A549 (cell line): ENCODE measurements around the gene EXOC4. TPM values are rescaled to one million over a fixed set of nuclear protein-coding genes. Genes with fewer than 3 reads are reported as not detected.

Experiments
- ATAC-seq, 2 experiments: fragments of 200-7000 bp in 1 of 2; fragments of >200 bp in 1 of 2; cut with Nextera tagmentation in 1 of 2; cut with Tn5 transposase in 1 of 2; 3 replicates each; pipeline versions ENCODE4 v1.8.0 to v1.9.1; 2018 to 2020; ENCODE audit warnings: mild to moderate bottlenecking in 1 of 2, moderate library complexity in 1 of 2
- CTCF ChIA-PET: fragments of 300-600 bp; sonication (Branson Sonifier 250); formaldehyde crosslinking; extraction: SDS; loops from one replicate; lab custom pipeline; 2021; ENCODE audit warnings: antibody characterized with exemption, inconsistent platforms; lab: Yijun Ruan, JAX
- POLR2A ChIA-PET: fragments of 350-600 bp; formaldehyde crosslinking; extraction: SDS; loops from one replicate; lab custom pipeline; 2021; ENCODE audit warnings: antibody characterized with exemption, inconsistent platforms; lab: Yijun Ruan, JAX
- DNase-seq, 2 experiments: peaks; one replicate each; pipeline versions ENCODE4 v3.0.0 to v3.0.0-alpha.2; 2011 to 2016; ENCODE audit warnings: low read depth in 1 of 2, low spot score in 1 of 2
- FAIRE-seq: peaks from 2 replicates; lab custom pipeline; 2011; peaks lifted over from hg19 to GRCh38; lab: Jason Lieb, UNC
- H3K27ac ChIP-seq, 2 experiments: fragments of >200 bp; sonication (Bioruptor Twin); formaldehyde crosslinking; 3 replicates each; pipeline ENCODE4 v1.5.1; 2016 to 2017
- H3K4me1 ChIP-seq: fragments of >200 bp; sonication (Bioruptor Twin); formaldehyde crosslinking; 3 replicates; pipeline ENCODE4 v1.6.1; 2016
- H3K4me2 ChIP-seq: fragments of >200 bp; sonication (Bioruptor Twin); formaldehyde crosslinking; 3 replicates; pipeline ENCODE4 v1.6.1; 2016
- H3K4me3 ChIP-seq: fragments of >200 bp; sonication (Bioruptor Twin); formaldehyde crosslinking; 3 replicates; pipeline ENCODE4 v1.5.1; 2016
- H3K9me3 ChIP-seq: fragments of >200 bp; sonication (Bioruptor Twin); formaldehyde crosslinking; 3 replicates; pipeline ENCODE4 v1.6.1; 2016
- ATOH8 ChIP-seq: fragments of 250-450 bp; sonication (Bioruptor Pico); IDR thresholded peaks from 2 replicates; pipeline ENCODE4 v1.5.0; 2020; ENCODE audit warnings: low read depth, mild to moderate bottlenecking, moderate library complexity
- BCL3 ChIP-seq: fragments of >200 bp; sonication (Bioruptor Twin); formaldehyde crosslinking; IDR thresholded peaks from 3 replicates; pipeline ENCODE4 v1.6.1; 2016
- CHD4 ChIP-seq: fragments of 200-600 bp; sonication (generic); IDR thresholded peaks from 2 replicates; pipeline ENCODE4 v1.6.1; 2016; ENCODE audit warnings: antibody characterized with exemption, mild to moderate bottlenecking, borderline replicate concordance
- EHMT2 ChIP-seq: fragments of 200-600 bp; sonication (generic); IDR thresholded peaks from 2 replicates; pipeline ENCODE4 v1.6.1; 2016; ENCODE audit warnings: antibody characterized with exemption, low read depth, mild to moderate bottlenecking, moderate library complexity
- ELK1 ChIP-seq: fragments of 150-350 bp; IDR thresholded peaks from 2 replicates; pipeline ENCODE4 v1.6.1; 2014; ENCODE audit warnings: low read depth, mild to moderate bottlenecking, low read length
- FOXS1 ChIP-seq: fragments of 250-450 bp; sonication (Bioruptor Pico); IDR thresholded peaks from 2 replicates; pipeline ENCODE4 v1.5.0; 2020; ENCODE audit warnings: mild to moderate bottlenecking, moderate library complexity
- HDAC2 ChIP-seq: fragments of 200-600 bp; sonication (generic); IDR thresholded peaks from 2 replicates; pipeline ENCODE4 v1.6.1; 2016
- HES2 ChIP-seq: fragments of >200 bp; sonication (Bioruptor Twin); formaldehyde crosslinking; IDR thresholded peaks from 2 replicates; pipeline ENCODE4 v1.6.1; 2016
- HMGXB4 ChIP-seq: fragments of 250-450 bp; sonication (Bioruptor Pico); IDR thresholded peaks from 2 replicates; pipeline ENCODE4 v1.5.0; 2021; ENCODE audit warnings: mild to moderate bottlenecking, moderate library complexity, borderline replicate concordance
- JUN ChIP-seq, 2 experiments: fragments of >200 bp; sonication (Bioruptor Twin); formaldehyde crosslinking; IDR thresholded peaks; 2 replicates in 1 of 2; 3 replicates in 1 of 2; pipeline ENCODE4 v1.6.1; 2016 to 2017
- KDM1A ChIP-seq: fragments of 200-600 bp; sonication (generic); IDR thresholded peaks from 2 replicates; pipeline ENCODE4 v1.6.1; 2016; ENCODE audit warnings: low read depth, mild to moderate bottlenecking
- KDM5A ChIP-seq: fragments of 200-600 bp; sonication (generic); IDR thresholded peaks from 2 replicates; pipeline ENCODE4 v1.6.1; 2016; ENCODE audit warnings: antibody characterized with exemption, mild to moderate bottlenecking
- MAFK ChIP-seq: fragments of 450-650 bp; IDR thresholded peaks from 2 replicates; pipeline ENCODE4 v1.6.1; 2014; ENCODE audit not compliant: partially characterized antibody
- NFE2L2 ChIP-seq: fragments of 150-350 bp; conservative IDR thresholded peaks from 2 replicates; pipeline ENCODE4 v1.6.1; 2014; ENCODE audit warnings: low read length
- NR3C1 ChIP-seq: fragments of >200 bp; sonication (Bioruptor Twin); formaldehyde crosslinking; IDR thresholded peaks from 3 replicates; pipeline ENCODE4 v1.6.1; 2017
- PBX3 ChIP-seq: IDR thresholded peaks from 2 replicates; pipeline ENCODE4 v1.6.1; 2012
- RCOR1 ChIP-seq: fragments of 150-350 bp; IDR thresholded peaks from 2 replicates; pipeline ENCODE4 v1.6.1; 2014; ENCODE audit warnings: antibody characterized with exemption, low read length, low read depth
- RFX5 ChIP-seq: fragments of 450-650 bp; IDR thresholded peaks from 2 replicates; pipeline ENCODE4 v1.7.1; 2014; ENCODE audit warnings: antibody characterized with exemption, mild to moderate bottlenecking, moderate library complexity
- RNF2 ChIP-seq: fragments of 200-600 bp; sonication (generic); IDR thresholded peaks from 2 replicates; pipeline ENCODE4 v1.6.1; 2016; ENCODE audit warnings: low read depth, mild to moderate bottlenecking, antibody characterized with exemption, moderate library complexity, borderline replicate concordance
- SREBF2 ChIP-seq: fragments of 450-650 bp; IDR thresholded peaks from 2 replicates; pipeline ENCODE4 v1.6.1; 2014; ENCODE audit warnings: mild to moderate bottlenecking, moderate library complexity
- TP53 ChIP-seq: fragments of 250-450 bp; sonication (Bioruptor Pico); IDR thresholded peaks from 2 replicates; pipeline ENCODE4 v1.5.0; 2021; ENCODE audit warnings: mild to moderate bottlenecking, moderate library complexity
- ZFP36 ChIP-seq: fragments of 450-650 bp; IDR thresholded peaks from 2 replicates; pipeline ENCODE4 v1.6.1; 2014; ENCODE audit warnings: borderline replicate concordance; ENCODE audit not compliant: partially characterized antibody
- WGBS: methylation state at CpG from one replicate; pipeline ENCODE4 v1.1.6; 2017; ENCODE audit errors: missing lambda C conversion rate; 5-methylcytosine and 5-hydroxymethylcytosine counted together
- polyA plus RNA-seq, 4 experiments: library from polyadenylated mRNA; depleted of rRNA in 3 of 4; stranded (reverse); fragments of >200 nt; fragmentation: RNase III in 1 of 4; extraction: RNeasy Plus Mini Kit Qiagen cat#74134 plus additional on column Dnase treatment in 1 of 4; gene quantifications; 2 replicates in 3 of 4; 3 replicates in 1 of 4; pipeline ENCODE4 v1.2.3, GENCODE V29; 2011 to 2017

EXOC4 gene
- polyA plus RNA-seq, 2 of the 4 experiments (the other 2 are of a cell fraction), result 33.4 to 73.1 TPM

- ATAC-seq (no peak), FAIRE-seq (no peak)
Observed at GRCh38 chr7:133442818-133443217, 189.9 kb downstream of the EXOC4 start.

GRCh38 chr7:133445617-133446016, 192.7 kb downstream of the EXOC4 start:
- DNase-seq (no peak), FAIRE-seq (no peak), ATAC-seq (no peak)
- WGBS, result 83% methylated on average over 6 of the region's 6 CpGs
- ChIA-PET POLR2A (no interaction called here), CTCF (no interaction called here)
- Histone ChIP-seq H3K4me1 (no peaks in the 10 kb centered on the region), H3K4me3 (no peak overlapping the region), H3K4me2 (no peak overlapping the region), H3K9me3 (no peaks in the 10 kb centered on the region)
- no peak for TF ChIP-seq RNF2
- TF ChIP-seq ELK1, result no peak
- TF ChIP-seq JUN (IDR thresholded peaks at IDR 0.05), result no peak
- TF ChIP-seq SREBF2, result no peak
- no peak for TF ChIP-seq TP53
- no peak for TF ChIP-seq EHMT2
- TF ChIP-seq, all 56 proteins: peak for 0
- no peak overlapping the region for H3K27ac ChIP-seq

More at GRCh38 chr7:133442818-133443217, 189.9 kb downstream of the EXOC4 start:
- no peak for DNase-seq
- H3K27ac ChIP-seq, result no peak overlapping the region
- WGBS, result 94% methylated on average over 3 of the region's 3 CpGs
- H3K4me3 ChIP-seq, result no peak overlapping the region
- CTCF ChIA-PET, result no interaction called here
- H3K4me2 ChIP-seq, result no peak overlapping the region
- TF ChIP-seq HMGXB4 (CRISPR knock-in tag) (no peak), ZFP36 (no peak), PBX3 (no peak)
- no peaks in the 10 kb centered on the region for H3K9me3 ChIP-seq
- POLR2A ChIA-PET, result no interaction called here
- H3K4me1 ChIP-seq, result no peaks in the 10 kb centered on the region

- H3K9me3 ChIP-seq, result no peaks in the 10 kb centered on the region
- ChIA-PET CTCF (interaction anchor here (0.6 kb wide), 1 partner anchor 954 kb away, joined by 3 read pairs; no protein-coding TSS in a partner anchor), POLR2A (no interaction called here)
- WGBS, result 97% methylated on average over 1 of the region's 1 CpG
- ATAC-seq (no peak), FAIRE-seq (no peak), DNase-seq (no peak)
- TF ChIP-seq HES2 (no peak), NR3C1 (no peak), KDM1A (no peak), ATOH8 (CRISPR knock-in tag) (no peak), ZFP36 (no peak)
- no peak overlapping the region for H3K27ac ChIP-seq
- no peaks in the 10 kb centered on the region for H3K4me1 ChIP-seq
- no peak overlapping the region for H3K4me3 ChIP-seq
- no peak overlapping the region for H3K4me2 ChIP-seq
Observed at GRCh38 chr7:133448012-133448411, 195.1 kb downstream of the EXOC4 start.

- POLR2A ChIA-PET, result no interaction called here
- DNase-seq (no peak), FAIRE-seq (no peak), ATAC-seq (no peak)
- CTCF ChIA-PET, result interaction anchor here (0.6 kb wide), 1 partner anchor 615 kb away, joined by 3 read pairs; no protein-coding TSS in a partner anchor
- 86% methylated on average over 2 of the region's 2 CpGs for WGBS
- no peaks in the 10 kb centered on the region for H3K4me1 ChIP-seq
- no peak overlapping the region for H3K27ac ChIP-seq
- no peak overlapping the region for H3K4me2 ChIP-seq
- H3K9me3 ChIP-seq, result no peaks in the 10 kb centered on the region
- no peak overlapping the region for H3K4me3 ChIP-seq
- TF ChIP-seq CHD4, result no peak
- TF ChIP-seq HDAC2, result no peak
- no peak for TF ChIP-seq NFE2L2
- TF ChIP-seq RFX5, result no peak
- TF ChIP-seq BCL3, result no peak
- TF ChIP-seq MAFK, result no peak
- no peak for TF ChIP-seq KDM5A
- TF ChIP-seq RNF2, result no peak
- no peak for TF ChIP-seq PBX3
- no peak for TF ChIP-seq NR3C1
- no peak for TF ChIP-seq FOXS1 (CRISPR knock-in tag)
- no peak for TF ChIP-seq RCOR1
Observed at GRCh38 chr7:133452577-133452976, 199.7 kb downstream of the EXOC4 start.
